ENCODE results near the gene SLC25A45.

- 0 out of 2 replicates have a peak, but pooled peaks have one; percentile 13 for TF ChIP-seq SNAI2 (CRISPR knock-in tag; IDR thresholded peaks at IDR 0.05)
- TF ChIP-seq RARB (CRISPR knock-in tag; IDR thresholded peaks at IDR 0.05), result no peak
- no peak for TF ChIP-seq ZFP30 (CRISPR knock-in tag; IDR thresholded peaks at IDR 0.05)
- TF ChIP-seq TCF4 (CRISPR knock-in tag; IDR thresholded peaks at IDR 0.05; ENCODE audit: borderline replicate concordance), result no peak
- TF ChIP-seq CREB5 (CRISPR knock-in tag; IDR thresholded peaks at IDR 0.05; ENCODE audit: low read depth), result no peak
Observed at GRCh38 chr11:65419460-65419771, 37.0 kb upstream of the SLC25A45 start.

All from SK-N-SH treated with all-trans-retinoic acid at 6 μM for 48 hours (cell line).